Adrenal gland (tissue), 5 donors: ENCODE results near the gene JAM3.

Experiments
- POLR2A ChIP-seq, 2 donors: fragments of 450-650 bp; IDR thresholded peaks; one replicate each; pipeline ENCODE4 v1.6.1; 2017; ENCODE audit warnings: antibody characterized with exemption in 2 of 2, mild to moderate bottlenecking in 2 of 2, moderate library complexity in 1 of 2
- TF ChIP-seq, protein P1 (sequence below), 6 experiments: fragments of 450-650 bp in 4 of 6; fragments of 200-600 bp in 2 of 6; sonication (generic) in 1 of 6; IDR thresholded peaks; 1 replicate in 5 of 6; 2 replicates in 1 of 6; pipeline versions ENCODE4 v1.5.1 to v1.8.0; 2016 to 2021; ENCODE audit warnings: antibody characterized with exemption in 6 of 6, mild to moderate bottlenecking in 2 of 6, moderate library complexity in 1 of 6
- donor health status: DM: no; HTN: no; CAD: no.

GRCh38 chr11:134072844-134073243 lies 4.0 kb downstream of the JAM3 start:
- TF ChIP-seq, protein P1, sequence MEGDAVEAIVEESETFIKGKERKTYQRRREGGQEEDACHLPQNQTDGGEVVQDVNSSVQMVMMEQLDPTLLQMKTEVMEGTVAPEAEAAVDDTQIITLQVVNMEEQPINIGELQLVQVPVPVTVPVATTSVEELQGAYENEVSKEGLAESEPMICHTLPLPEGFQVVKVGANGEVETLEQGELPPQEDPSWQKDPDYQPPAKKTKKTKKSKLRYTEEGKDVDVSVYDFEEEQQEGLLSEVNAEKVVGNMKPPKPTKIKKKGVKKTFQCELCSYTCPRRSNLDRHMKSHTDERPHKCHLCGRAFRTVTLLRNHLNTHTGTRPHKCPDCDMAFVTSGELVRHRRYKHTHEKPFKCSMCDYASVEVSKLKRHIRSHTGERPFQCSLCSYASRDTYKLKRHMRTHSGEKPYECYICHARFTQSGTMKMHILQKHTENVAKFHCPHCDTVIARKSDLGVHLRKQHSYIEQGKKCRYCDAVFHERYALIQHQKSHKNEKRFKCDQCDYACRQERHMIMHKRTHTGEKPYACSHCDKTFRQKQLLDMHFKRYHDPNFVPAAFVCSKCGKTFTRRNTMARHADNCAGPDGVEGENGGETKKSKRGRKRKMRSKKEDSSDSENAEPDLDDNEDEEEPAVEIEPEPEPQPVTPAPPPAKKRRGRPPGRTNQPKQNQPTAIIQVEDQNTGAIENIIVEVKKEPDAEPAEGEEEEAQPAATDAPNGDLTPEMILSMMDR (IDR thresholded peaks at IDR 0.05): no peak
- no peak for TF ChIP-seq POLR2A (IDR thresholded peaks at IDR 0.05)
